ENCODE results near the gene ASRGL1.

DNA sequence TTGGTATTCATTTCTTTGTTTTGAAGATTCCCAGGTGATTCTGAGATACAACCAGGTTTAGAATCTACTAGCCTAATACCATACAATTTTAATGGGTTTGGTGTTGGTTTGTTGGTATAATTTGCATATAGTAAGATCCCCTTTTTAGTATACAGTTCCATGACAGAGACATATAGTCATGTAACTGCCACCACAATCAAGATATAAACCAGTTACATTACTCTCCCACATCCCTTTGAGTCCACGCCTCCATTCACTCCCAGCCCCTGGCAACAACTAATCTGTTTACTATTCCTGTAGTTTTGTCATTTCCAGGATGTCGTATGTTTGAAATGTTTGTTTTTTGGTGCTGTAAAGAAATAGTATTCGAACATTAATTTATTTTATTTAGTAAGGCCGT lies 4.3 kb downstream of the ASRGL1 start:
- TF ChIP-seq, protein P1, sequence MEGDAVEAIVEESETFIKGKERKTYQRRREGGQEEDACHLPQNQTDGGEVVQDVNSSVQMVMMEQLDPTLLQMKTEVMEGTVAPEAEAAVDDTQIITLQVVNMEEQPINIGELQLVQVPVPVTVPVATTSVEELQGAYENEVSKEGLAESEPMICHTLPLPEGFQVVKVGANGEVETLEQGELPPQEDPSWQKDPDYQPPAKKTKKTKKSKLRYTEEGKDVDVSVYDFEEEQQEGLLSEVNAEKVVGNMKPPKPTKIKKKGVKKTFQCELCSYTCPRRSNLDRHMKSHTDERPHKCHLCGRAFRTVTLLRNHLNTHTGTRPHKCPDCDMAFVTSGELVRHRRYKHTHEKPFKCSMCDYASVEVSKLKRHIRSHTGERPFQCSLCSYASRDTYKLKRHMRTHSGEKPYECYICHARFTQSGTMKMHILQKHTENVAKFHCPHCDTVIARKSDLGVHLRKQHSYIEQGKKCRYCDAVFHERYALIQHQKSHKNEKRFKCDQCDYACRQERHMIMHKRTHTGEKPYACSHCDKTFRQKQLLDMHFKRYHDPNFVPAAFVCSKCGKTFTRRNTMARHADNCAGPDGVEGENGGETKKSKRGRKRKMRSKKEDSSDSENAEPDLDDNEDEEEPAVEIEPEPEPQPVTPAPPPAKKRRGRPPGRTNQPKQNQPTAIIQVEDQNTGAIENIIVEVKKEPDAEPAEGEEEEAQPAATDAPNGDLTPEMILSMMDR (IDR thresholded peaks at IDR 0.05), result no peak
- no peak for TF ChIP-seq POLR2A (IDR thresholded peaks at IDR 0.05)

All from uterus (tissue), 2 donors.